ENCODE results near the gene ADGRG2. TPM values are rescaled to one million over a fixed set of nuclear protein-coding genes. Genes with fewer than 3 reads are reported as not detected.

Gene ADGRG2, protein sequence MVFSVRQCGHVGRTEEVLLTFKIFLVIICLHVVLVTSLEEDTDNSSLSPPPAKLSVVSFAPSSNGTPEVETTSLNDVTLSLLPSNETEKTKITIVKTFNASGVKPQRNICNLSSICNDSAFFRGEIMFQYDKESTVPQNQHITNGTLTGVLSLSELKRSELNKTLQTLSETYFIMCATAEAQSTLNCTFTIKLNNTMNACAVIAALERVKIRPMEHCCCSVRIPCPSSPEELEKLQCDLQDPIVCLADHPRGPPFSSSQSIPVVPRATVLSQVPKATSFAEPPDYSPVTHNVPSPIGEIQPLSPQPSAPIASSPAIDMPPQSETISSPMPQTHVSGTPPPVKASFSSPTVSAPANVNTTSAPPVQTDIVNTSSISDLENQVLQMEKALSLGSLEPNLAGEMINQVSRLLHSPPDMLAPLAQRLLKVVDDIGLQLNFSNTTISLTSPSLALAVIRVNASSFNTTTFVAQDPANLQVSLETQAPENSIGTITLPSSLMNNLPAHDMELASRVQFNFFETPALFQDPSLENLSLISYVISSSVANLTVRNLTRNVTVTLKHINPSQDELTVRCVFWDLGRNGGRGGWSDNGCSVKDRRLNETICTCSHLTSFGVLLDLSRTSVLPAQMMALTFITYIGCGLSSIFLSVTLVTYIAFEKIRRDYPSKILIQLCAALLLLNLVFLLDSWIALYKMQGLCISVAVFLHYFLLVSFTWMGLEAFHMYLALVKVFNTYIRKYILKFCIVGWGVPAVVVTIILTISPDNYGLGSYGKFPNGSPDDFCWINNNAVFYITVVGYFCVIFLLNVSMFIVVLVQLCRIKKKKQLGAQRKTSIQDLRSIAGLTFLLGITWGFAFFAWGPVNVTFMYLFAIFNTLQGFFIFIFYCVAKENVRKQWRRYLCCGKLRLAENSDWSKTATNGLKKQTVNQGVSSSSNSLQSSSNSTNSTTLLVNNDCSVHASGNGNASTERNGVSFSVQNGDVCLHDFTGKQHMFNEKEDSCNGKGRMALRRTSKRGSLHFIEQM
- total RNA-seq = under 1 TPM in 1 of 2 donors, not detected in 1; 0.11 TPM

DNA sequence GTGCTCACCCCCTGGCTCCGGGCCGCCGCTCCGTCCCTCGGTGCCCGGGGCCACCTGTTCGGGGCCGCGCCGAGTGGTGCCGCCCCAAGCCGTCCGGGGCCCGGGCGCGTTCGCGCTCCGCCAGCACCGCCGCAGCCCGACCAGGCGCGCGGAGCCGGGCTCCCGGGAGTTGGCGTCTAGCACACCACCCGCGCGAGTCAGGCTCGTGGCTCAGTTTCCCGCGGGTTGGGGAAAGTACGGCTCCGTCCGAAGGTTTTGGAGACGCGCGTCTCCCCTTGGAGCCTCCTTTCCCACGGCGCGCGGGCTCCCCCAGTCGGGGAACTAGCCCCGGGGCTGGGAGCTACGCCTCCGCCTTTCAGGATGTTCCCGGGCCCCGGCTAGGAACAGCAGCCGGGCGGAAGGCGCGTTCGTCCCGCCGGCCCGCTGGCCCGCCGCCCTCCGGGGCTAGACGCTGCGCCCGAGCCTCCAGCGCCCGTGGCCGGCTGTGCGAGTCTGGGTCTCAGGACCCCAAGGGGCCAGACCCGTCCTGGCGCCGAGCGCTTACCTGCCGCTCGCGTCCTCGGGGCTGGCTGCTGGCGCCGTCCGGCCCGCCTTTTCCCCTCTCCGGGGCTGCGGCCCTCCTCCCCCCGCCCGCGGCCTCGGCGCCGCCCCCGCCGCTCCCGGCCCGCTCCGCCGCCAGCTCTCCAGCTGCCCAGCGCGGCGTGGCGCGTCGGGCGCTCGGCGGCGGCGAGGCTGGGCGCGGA is at the start of gene ADGRG2:
Gene ADGRG2, minus strand, starts transcription at position 571 of the 743 bp plus-strand sequence. CDS start 53,634 bp downstream, outside the sequence.
- Mint-ChIP-seq H3K27me3 (peaks cover 37% of the 10 kb centered on the region in 2 donors), H3K9me3 (no peaks in the 10 kb centered on the region), H3K27ac (no peak within 1 kb of the TSS), H3K36me3 (no peaks in the 10 kb centered on the region), H3K4me3 (peak within 1 kb of the TSS; percentile 48), H3K4me1 (ENCODE audit: low read depth in 2 of 2) (no peaks in the 10 kb centered on the region)
- ATAC-seq (peak in 1 of 2 donors; percentile 45), DNase-seq (ENCODE audit: low spot score) (no peak)

DNA sequence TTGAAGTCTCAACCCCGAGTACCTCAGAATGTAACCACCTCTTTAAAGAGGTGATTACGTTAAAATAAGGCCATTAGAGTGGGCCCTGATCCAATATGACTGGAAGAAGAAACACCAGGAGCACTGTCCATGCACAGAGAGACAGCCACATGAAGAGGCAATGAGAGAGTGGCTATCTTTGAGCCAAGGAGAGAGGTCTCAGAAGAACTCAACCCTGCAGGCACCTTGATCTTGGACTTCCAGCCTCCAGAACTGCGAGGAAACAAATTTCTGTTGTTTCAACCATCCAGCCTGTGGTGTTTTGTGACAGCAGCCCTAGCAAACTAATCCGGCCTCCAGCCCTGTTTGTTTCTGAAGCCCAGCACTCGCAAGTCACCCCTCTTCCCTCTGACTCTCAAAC is 46.3 kb upstream of the ADGRG2 start:
- no peaks in the 10 kb centered on the region for H3K4me1 Mint-ChIP-seq (ENCODE audit: low read depth in 2 of 2)
- DNase-seq (ENCODE audit: low spot score) (no peak), ATAC-seq (no peak)
- H3K4me3 Mint-ChIP-seq = no peak overlapping the region
- H3K27ac Mint-ChIP-seq = no peak overlapping the region
- H3K9me3 Mint-ChIP-seq = no peaks in the 10 kb centered on the region
- H3K27me3 Mint-ChIP-seq = peaks cover 0 to 6% of the 10 kb centered on the region in 2 donors
- H3K36me3 Mint-ChIP-seq = no peaks in the 10 kb centered on the region

DNA sequence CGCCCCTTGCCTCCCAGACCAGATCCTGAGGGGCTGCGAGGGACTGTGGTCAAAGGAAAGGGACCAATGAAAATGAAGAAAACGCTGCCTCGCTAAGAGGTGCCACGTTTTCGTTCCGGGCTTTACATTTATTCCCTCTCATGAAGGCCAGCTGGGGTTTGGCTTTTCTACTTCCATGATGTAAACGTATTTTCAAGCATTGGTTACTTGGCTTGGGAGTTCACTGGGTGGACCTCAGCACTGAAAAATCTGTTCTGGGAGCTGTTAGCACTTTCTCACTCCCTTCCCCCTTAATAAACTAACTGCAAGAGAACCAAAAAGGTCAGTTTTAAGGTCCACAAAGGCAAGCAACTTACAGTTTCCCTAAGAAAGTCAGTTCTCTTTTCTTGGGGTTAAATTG is 40.6 kb upstream of the ADGRG2 start:
- Mint-ChIP-seq H3K4me1 (ENCODE audit: low read depth in 2 of 2) (no peaks in the 10 kb centered on the region), H3K36me3 (no peaks in the 10 kb centered on the region), H3K27ac (no peak overlapping the region), H3K9me3 (no peaks in the 10 kb centered on the region), H3K27me3 (peaks cover 7 to 8% of the 10 kb centered on the region in 2 donors), H3K4me3 (no peak overlapping the region)
- ATAC-seq (no peak), DNase-seq (ENCODE audit: low spot score) (no peak)

DNA sequence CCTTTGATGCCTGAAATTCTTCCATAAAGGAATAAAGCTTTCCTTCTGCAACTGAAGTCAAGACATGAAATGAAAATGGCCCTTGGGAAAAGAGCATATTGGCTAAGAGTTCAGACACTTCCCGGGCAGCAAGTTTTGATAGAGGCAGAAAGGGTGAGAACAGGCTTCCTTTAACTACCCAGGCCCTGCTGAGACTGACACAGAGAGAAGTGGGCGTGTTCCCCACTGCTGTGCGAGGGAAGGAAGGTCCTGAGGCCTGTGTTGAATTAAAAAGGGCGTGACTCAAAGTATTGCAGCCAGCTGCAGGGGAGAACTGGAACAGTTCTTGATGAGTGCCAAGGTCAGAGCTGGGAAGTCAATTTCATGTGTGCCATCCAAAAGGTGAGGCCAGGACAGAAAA is 33.9 kb upstream of the ADGRG2 start:
- ATAC-seq (no peak), DNase-seq (ENCODE audit: low spot score) (no peak)
- Mint-ChIP-seq H3K4me3 (no peak overlapping the region), H3K9me3 (no peaks in the 10 kb centered on the region), H3K27ac (no peak overlapping the region), H3K27me3 (peaks cover 7 to 10% of the 10 kb centered on the region in 2 donors), H3K4me1 (ENCODE audit: low read depth in 2 of 2) (no peaks in the 10 kb centered on the region), H3K36me3 (peaks cover 4% of the 10 kb centered on the region)

DNA sequence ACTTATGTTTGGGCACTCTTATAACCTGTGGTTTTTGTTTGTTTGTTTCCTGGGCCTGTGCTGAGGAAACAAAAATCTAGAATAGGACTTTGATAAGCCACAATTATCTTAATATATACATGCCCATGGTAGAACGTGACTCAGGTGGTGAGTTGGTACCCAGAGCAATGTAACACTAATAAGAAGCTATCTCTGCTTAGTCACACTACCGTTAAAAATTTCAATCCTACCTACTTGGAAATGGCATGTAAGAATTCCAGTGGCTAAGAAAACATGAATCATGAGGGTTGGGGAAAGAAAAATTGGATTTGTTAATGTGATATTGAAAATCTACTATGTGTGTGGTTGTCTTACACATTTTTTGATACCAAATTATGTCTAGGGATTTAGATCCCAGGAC is 30.5 kb upstream of the ADGRG2 start:
- Mint-ChIP-seq H3K9me3 (no peaks in the 10 kb centered on the region), H3K27ac (no peak overlapping the region), H3K36me3 (peaks cover 4% of the 10 kb centered on the region), H3K4me3 (no peak overlapping the region), H3K27me3 (peaks cover 0 to 9% of the 10 kb centered on the region in 2 donors), H3K4me1 (ENCODE audit: low read depth in 2 of 2) (no peaks in the 10 kb centered on the region)
- ATAC-seq (no peak), DNase-seq (ENCODE audit: low spot score) (no peak)

DNA sequence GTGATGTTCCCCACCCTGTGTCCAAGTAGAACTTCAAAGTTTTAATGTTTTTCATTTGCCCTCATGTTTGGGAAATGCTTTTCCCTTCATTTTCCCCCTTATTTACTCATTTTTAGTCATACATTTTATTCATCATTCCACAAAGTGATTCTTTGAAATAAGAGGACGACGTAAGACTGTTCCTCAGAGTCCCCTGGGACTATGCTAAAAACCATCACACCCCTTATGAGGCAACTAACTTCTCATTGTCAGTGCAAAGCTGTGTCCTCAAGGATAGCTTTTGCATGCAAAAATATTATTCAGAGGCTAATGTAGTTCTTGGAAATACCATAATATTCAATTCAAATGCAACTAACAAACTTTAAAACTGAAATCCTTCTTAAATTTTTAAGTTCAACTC is 14.8 kb upstream of the ADGRG2 start:
- Mint-ChIP-seq H3K36me3 (no peaks in the 10 kb centered on the region), H3K9me3 (no peaks in the 10 kb centered on the region), H3K27ac (no peak overlapping the region), H3K4me1 (ENCODE audit: low read depth in 2 of 2) (no peaks in the 10 kb centered on the region), H3K27me3 (peaks cover 0 to 6% of the 10 kb centered on the region in 2 donors), H3K4me3 (no peak overlapping the region)
- ATAC-seq (no peak), DNase-seq (ENCODE audit: low spot score) (no peak)

DNA sequence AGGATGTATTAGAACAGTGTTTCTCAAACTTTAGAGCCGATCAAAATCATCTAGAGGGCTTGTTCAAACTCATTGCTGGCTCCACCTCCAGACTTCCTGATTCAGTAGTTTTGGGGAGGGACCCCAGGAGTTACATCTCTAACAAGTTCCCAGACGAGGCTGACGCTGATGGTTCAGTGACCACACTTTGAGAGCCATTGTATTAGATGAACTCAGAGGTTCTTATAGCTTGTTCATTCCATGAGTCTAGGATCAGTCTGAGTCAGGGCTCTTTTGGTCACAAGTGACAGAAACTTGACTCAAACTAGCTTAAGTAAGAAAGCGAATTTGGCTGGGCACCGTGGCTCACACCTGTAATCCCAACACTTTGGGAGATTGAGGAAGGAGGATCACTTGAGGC is 11.5 kb upstream of the ADGRG2 start:
- H3K4me3 Mint-ChIP-seq = no peak overlapping the region
- H3K27me3 Mint-ChIP-seq = peaks cover 0 to 2% of the 10 kb centered on the region in 2 donors
- no peak overlapping the region for H3K27ac Mint-ChIP-seq
- H3K4me1 Mint-ChIP-seq (ENCODE audit: low read depth in 2 of 2) = no peaks in the 10 kb centered on the region
- H3K36me3 Mint-ChIP-seq = no peaks in the 10 kb centered on the region
- ATAC-seq (no peak), DNase-seq (ENCODE audit: low spot score) (no peak)
- H3K9me3 Mint-ChIP-seq = no peaks in the 10 kb centered on the region

DNA sequence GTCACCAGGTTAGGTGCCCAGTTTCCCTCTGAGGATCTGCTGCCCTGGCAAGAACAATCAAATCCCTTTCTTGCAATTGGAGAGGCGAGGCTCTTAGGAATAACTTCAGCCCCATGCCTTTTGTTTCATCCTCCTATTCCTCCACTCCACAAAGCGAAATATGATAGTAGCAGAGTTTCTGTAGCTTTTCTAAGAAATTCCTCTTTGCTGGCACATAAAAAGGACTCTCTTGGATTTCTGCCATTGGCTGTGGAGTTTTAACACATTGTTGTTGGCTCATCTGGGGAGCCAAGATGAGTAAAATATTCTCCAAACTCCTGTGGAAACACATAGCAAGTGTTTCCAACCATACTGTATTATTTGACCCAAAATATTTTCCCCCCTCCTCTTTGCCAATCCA is 11.0 kb upstream of the ADGRG2 start:
- H3K4me1 Mint-ChIP-seq (ENCODE audit: low read depth in 2 of 2) = no peaks in the 10 kb centered on the region
- DNase-seq (ENCODE audit: low spot score) (no peak), ATAC-seq (no peak)
- no peak overlapping the region for H3K27ac Mint-ChIP-seq
- H3K4me3 Mint-ChIP-seq = no peak overlapping the region
- peaks cover 0 to 4% of the 10 kb centered on the region in 2 donors for H3K27me3 Mint-ChIP-seq
- no peaks in the 10 kb centered on the region for H3K36me3 Mint-ChIP-seq
- H3K9me3 Mint-ChIP-seq = no peaks in the 10 kb centered on the region

DNA sequence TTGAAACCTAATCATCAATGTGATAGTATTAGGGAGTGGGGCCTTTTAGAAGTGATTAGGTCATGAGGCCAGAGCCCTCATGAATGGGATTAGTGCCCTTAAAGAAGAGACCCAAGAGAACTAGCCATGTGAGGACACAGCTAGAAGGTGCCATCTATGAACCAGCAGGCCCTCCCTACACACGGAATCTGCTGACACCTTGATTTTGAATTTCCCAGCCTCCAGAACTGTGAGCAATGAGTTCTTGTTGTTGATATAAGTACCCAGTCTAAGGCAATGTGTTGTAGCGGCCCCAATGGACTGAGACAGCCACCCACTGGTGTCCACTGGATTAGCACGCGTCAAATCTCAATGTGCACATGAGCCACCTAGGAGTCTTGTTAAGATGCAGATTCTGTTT is 8.4 kb upstream of the ADGRG2 start:
- Mint-ChIP-seq H3K27me3 (peaks cover 0 to 4% of the 10 kb centered on the region in 2 donors), H3K27ac (no peak overlapping the region), H3K9me3 (no peaks in the 10 kb centered on the region), H3K36me3 (no peaks in the 10 kb centered on the region), H3K4me1 (ENCODE audit: low read depth in 2 of 2) (no peaks in the 10 kb centered on the region), H3K4me3 (no peak overlapping the region)
- no peak for ATAC-seq
- DNase-seq (ENCODE audit: low spot score) = no peak

DNA sequence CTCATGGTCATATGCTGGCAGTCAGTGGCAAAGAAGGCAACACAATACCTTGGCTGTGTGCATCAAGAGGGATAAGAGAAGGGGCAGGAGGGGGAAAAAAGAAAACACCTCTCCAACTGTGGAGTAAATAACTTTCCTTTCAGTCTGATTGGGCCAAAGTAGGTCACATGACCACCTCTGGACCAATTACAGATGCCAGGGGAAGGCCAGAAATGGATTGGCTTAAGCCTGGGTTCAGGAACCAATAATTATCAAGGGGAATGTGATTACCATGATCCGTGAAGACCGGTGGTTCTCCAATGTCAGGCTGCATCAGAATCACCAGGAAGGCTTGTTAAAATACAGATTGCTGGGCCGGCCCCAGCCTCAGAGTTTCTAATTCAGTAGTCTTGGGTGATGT is 7.4 kb upstream of the ADGRG2 start:
- no peak for DNase-seq (ENCODE audit: low spot score)
- no peaks in the 10 kb centered on the region for H3K9me3 Mint-ChIP-seq
- H3K4me3 Mint-ChIP-seq = no peak overlapping the region
- H3K4me1 Mint-ChIP-seq (ENCODE audit: low read depth in 2 of 2) = no peaks in the 10 kb centered on the region
- H3K27me3 Mint-ChIP-seq = peaks cover 0 to 11% of the 10 kb centered on the region in 2 donors
- no peak overlapping the region for H3K27ac Mint-ChIP-seq
- no peak for ATAC-seq
- H3K36me3 Mint-ChIP-seq = no peaks in the 10 kb centered on the region

DNA sequence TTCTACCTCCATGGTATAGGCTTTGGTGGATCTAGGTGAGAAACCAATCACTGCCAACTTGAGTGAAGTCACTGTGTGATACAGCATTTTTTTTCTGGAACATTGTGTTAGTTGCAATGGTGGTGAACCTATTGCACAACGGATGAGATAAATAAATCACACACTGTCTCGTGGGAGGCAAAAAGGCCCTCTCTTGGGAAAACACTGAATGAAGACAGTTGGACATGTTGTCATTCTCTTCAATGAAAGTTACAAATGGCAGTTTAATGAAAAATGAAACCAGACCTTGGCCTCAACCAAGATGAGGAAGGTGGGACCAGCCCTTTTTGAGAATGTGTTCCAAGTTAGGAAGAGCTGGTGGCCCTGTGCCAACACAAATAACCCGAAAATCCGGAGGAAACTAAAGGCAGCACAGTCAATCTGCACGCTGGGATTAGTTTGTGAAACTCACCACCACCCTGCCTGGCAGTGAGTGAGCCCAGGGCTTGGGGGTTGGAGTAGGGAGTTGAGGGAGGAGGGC is 5.4 kb upstream of the ADGRG2 start:
- no peak overlapping the region for H3K4me3 Mint-ChIP-seq
- H3K36me3 Mint-ChIP-seq = no peaks in the 10 kb centered on the region
- H3K9me3 Mint-ChIP-seq = no peaks in the 10 kb centered on the region
- DNase-seq (ENCODE audit: low spot score) (no peak), ATAC-seq (no peak)
- H3K4me1 Mint-ChIP-seq (ENCODE audit: low read depth in 2 of 2) = no peaks in the 10 kb centered on the region
- H3K27me3 Mint-ChIP-seq = peaks cover 15 to 27% of the 10 kb centered on the region in 2 donors
- H3K27ac Mint-ChIP-seq = no peak overlapping the region

DNA sequence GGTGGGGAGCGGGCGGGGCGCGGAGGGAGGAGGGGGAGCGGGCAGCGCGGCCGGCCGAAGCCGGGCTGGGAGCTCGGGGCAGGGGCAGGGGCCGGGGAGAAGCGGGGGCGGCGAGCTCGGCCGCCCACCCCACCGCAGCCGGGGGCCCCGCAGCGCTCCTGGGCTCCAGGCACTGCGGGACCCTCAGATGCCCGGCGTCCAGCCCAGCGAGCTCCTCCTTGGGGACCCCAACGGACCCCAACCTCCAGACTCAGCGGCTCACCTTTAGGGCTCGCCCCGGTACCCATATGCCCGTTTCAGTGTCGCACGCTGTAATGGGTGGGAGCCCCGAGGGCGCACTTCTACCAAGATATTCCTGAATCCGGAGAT is 357 bp upstream of the ADGRG2 start:
- Mint-ChIP-seq H3K4me1 (ENCODE audit: low read depth in 2 of 2) (no peaks in the 10 kb centered on the region), H3K36me3 (no peaks in the 10 kb centered on the region), H3K27me3 (peaks cover 37% of the 10 kb centered on the region in 2 donors), H3K4me3 (peak overlapping the region; percentile 48), H3K9me3 (no peaks in the 10 kb centered on the region), H3K27ac (no peak overlapping the region)
- ATAC-seq (no peak), DNase-seq (ENCODE audit: low spot score) (no peak)

DNA sequence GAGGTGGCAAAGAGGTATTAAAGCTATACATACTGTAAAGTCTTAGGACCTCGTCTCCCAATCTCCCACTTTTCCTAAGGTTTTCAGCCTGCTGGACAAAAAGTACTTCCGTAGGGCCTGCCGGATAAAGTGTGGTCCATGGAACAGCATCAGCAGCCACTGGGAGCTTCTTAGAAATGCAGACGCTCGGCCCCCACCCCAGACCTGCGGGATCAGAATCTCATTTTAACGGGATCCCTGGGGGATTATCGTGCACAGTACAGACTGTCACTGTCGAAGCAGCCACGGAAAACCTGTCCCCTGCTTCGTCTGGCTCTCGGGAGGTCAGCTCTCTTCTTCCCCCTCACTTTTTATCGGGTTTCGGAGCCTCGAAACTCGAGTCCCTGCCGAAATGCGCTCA is 802 bp downstream of the ADGRG2 start:
- H3K27me3 Mint-ChIP-seq = peaks cover 37 to 40% of the 10 kb centered on the region in 2 donors
- ATAC-seq = no peak

More for the DNA sequence above, 802 bp downstream of the ADGRG2 start:
- H3K36me3 Mint-ChIP-seq = no peaks in the 10 kb centered on the region
- H3K4me1 Mint-ChIP-seq (ENCODE audit: low read depth in 2 of 2) = no peaks in the 10 kb centered on the region
- H3K27ac Mint-ChIP-seq = no peak overlapping the region
- H3K4me3 Mint-ChIP-seq = no peak overlapping the region
- no peaks in the 10 kb centered on the region for H3K9me3 Mint-ChIP-seq
- DNase-seq (ENCODE audit: low spot score) = no peak
